Fibroblast of mammary gland (primary cell): ENCODE results near the gene CDC14A.

ENCODE experiments used
- DNase-seq: peaks from one replicate; pipeline ENCODE4 v3.0.0-alpha.2; 2010; ENCODE audit warnings: low read depth
- H3K4me3 ChIP-seq: 2 replicates; pipeline ENCODE4 v1.5.1; 2011; ENCODE audit warnings: low read depth, mild to moderate bottlenecking, low read length, moderate library complexity; ENCODE audit not compliant: control insufficient read depth
- CTCF ChIP-seq: conservative IDR thresholded peaks from 2 replicates; pipeline ENCODE4 v1.5.1; 2011; ENCODE audit warnings: low read depth, low read length, inconsistent platforms; ENCODE audit not compliant: control insufficient read depth, insufficient read depth

Gene CDC14A

GRCh38 chr1:100352267-100353070, at the start of gene CDC14A:
Gene CDC14A (plus strand): TSS chr1:100352506. CDS start chr1:100352955, 449 bp downstream.
- no peak for TF ChIP-seq CTCF
- DNase-seq: peak; percentile 94
- peak within 1 kb of the TSS; percentile 83 for H3K4me3 ChIP-seq

- H3K4me3 ChIP-seq: no peak overlapping the region
- peak; percentile 70 for DNase-seq
- no peak for TF ChIP-seq CTCF
Measured at GRCh38 chr1:100302739-100303138, 49.6 kb upstream of the CDC14A start.

- DNase-seq: no peak
- no peak overlapping the region for H3K4me3 ChIP-seq
- TF ChIP-seq CTCF: no peak
Measured at GRCh38 chr1:100304227-100304626, 48.1 kb upstream of the CDC14A start.

GRCh38 chr1:100304921-100305320, 47.4 kb upstream of the CDC14A start:
- TF ChIP-seq CTCF: no peak
- DNase-seq: no peak
- H3K4me3 ChIP-seq: no peak overlapping the region

- no peak overlapping the region for H3K4me3 ChIP-seq
- no peak for TF ChIP-seq CTCF
- no peak for DNase-seq
Measured at GRCh38 chr1:100305954-100306353, 46.4 kb upstream of the CDC14A start.

GRCh38 chr1:100306735-100307313, 45.5 kb upstream of the CDC14A start:
- no peak overlapping the region for H3K4me3 ChIP-seq
- no peak for TF ChIP-seq CTCF
- DNase-seq: no peak
